ENCODE results near the gene GSN. TPM values are rescaled to one million over a fixed set of nuclear protein-coding genes. Genes with fewer than 3 reads are reported as not detected.
A peak's percentile ranks its signal among the peaks of the same experiment; 100 is the strongest.

GSN gene
- total and polyA plus RNA-seq, 10 of the 15 experiments (the other 5 are each of a cell fraction or from before 2014, with no cell fraction given), result 0.66 to 9.2 (median 6.2) TPM

DNA sequence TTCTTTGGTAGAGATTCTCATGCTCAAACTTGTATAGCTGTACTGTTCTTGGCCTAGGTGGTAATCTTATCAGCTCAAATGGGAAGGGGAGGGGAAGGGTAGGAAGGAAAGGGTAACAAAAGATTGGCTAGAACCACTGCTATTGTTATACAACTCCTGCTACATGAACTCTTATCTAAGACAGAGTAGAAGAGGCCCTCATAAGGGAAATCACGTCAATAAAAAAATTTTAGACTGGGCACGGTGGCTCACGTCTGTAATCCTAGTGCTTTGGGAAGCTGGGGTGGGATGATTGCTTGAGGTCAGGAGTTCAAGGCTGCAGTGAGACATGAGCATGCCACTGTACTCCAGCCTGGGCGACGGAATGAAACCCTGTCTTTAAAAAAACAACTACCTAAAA lies 86.2 kb downstream of the GSN start:
- peak overlapping the region; percentile 73 for H3K4me2 ChIP-seq (ENCODE audit: control insufficient read depth, insufficient read depth)
- no peak for FAIRE-seq
- H3K79me2 ChIP-seq (ENCODE audit: control insufficient read depth, insufficient read depth, low read length), result no peaks in the 10 kb centered on the region; the same call in 1 of the 2 replicates
- H2AFZ ChIP-seq (ENCODE audit: control insufficient read depth, low read depth, low read length), result peak overlapping the region; percentile 69; the same call in 1 of the 2 replicates
- ChIA-PET SMC1A (ENCODE audit: uncharacterized antibody, unreplicated experiment) (interaction anchor here (1.0 to 2.2 kb wide), 9 partner anchors 11 to 46 kb away, joined by 3 to 22 read pairs (median 5); no protein-coding TSS in a partner anchor), RAD21 (ENCODE audit: unreplicated experiment) (interaction anchor here (0.7 to 1.4 kb wide), 7 partner anchors 12 to 1814 kb away, joined by 3 to 6 read pairs (median 3); no protein-coding TSS in a partner anchor), CTCF (interaction anchor here (0.6 to 2.0 kb wide), 11 partner anchors 9 to 232 kb away, joined by 3 to 17 read pairs (median 4); no protein-coding TSS in a partner anchor), POLR2A (interaction anchor here (0.5 to 1.5 kb wide), 6 partner anchors 15 to 152 kb away, joined by 3 to 9 read pairs (median 4); no protein-coding TSS in a partner anchor)
- no peaks in the 10 kb centered on the region for H4K20me1 ChIP-seq (ENCODE audit: control insufficient read depth, insufficient read depth)
- no TSS peak for BruUV-seq (replicated peaks)
- no peak overlapping the region for H3K4me3 ChIP-seq
- H3K27ac ChIP-seq (ENCODE audit: control insufficient read depth, insufficient read depth), result peak overlapping the region; percentile 88
- H3K9me3 ChIP-seq (replicated peaks; ENCODE audit: control insufficient read depth, insufficient read depth, low read length), result no peaks in the 10 kb centered on the region
- H3K36me3 ChIP-seq (ENCODE audit: control insufficient read depth in 2 of 2, insufficient read depth in 2 of 2, low read length in 1 of 2), result 0 out of 4 replicates have a peak, but pooled peaks cover 0 to under 1% of the 10 kb centered on the region in 2 experiments
- DNase-seq (ENCODE audit: low read depth, low spot score), result no peak
- no peak overlapping the region for H3K9ac ChIP-seq (ENCODE audit: control insufficient read depth, insufficient read depth, low read length)
- peaks cover 24% of the 10 kb centered on the region for H3K4me1 ChIP-seq (ENCODE audit: control insufficient read depth, insufficient read depth, low read length)
- in situ Hi-C loops (cut with MboI), result no loop called here
- peak; percentile 11 for ATAC-seq
- H3K27me3 ChIP-seq (replicated peaks in 1 of 2; ENCODE audit: control insufficient read depth in 2 of 2, insufficient read depth in 2 of 2, low read length in 1 of 2), result no peaks in the 10 kb centered on the region
- TF ChIP-seq HDGF (IDR thresholded peaks at IDR 0.05) (no peak), YY1 (IDR thresholded peaks at IDR 0.05; ENCODE audit: low read depth, low read length) (no peak), RCOR1 (conservative IDR thresholded peaks at IDR 0.05; ENCODE audit: low read depth, low read length) (no peak), ZNF207 (IDR thresholded peaks at IDR 0.05; ENCODE audit: borderline replicate concordance) (no peak), SUZ12 (IDR thresholded peaks at IDR 0.05; ENCODE audit: unreplicated experiment) (no peak), BACH1 (IDR thresholded peaks at IDR 0.05; ENCODE audit: borderline replicate concordance) (no peak), KDM1A (IDR thresholded peaks at IDR 0.05; ENCODE audit: borderline replicate concordance) (no peak), RAD51 (IDR thresholded peaks at IDR 0.05) (no peak), BRCA1 (IDR thresholded peaks at IDR 0.05; ENCODE audit: low read depth, low read length) (no peak), HCFC1 (IDR thresholded peaks at IDR 0.05; ENCODE audit: low read length) (no peak), MEF2B (IDR thresholded peaks at IDR 0.05; ENCODE audit: partially characterized antibody, poor library complexity, severe bottlenecking) (no peak)
- TF ChIP-seq, protein P1, sequence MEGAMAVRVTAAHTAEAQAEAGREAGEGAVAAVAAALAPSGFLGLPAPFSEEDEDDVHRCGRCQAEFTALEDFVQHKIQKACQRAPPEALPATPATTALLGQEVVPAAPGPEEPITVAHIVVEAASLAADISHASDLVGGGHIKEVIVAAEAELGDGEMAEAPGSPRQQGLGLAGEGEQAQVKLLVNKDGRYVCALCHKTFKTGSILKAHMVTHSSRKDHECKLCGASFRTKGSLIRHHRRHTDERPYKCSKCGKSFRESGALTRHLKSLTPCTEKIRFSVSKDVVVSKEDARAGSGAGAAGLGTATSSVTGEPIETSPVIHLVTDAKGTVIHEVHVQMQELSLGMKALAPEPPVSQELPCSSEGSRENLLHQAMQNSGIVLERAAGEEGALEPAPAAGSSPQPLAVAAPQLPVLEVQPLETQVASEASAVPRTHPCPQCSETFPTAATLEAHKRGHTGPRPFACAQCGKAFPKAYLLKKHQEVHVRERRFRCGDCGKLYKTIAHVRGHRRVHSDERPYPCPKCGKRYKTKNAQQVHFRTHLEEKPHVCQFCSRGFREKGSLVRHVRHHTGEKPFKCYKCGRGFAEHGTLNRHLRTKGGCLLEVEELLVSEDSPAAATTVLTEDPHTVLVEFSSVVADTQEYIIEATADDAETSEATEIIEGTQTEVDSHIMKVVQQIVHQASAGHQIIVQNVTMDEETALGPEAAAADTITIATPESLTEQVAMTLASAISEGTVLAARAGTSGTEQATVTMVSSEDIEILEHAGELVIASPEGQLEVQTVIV (IDR thresholded peaks at IDR 0.05; ENCODE audit: borderline replicate concordance, partially characterized antibody), result no peak
- intact Hi-C loops (cut with micrococcal nuclease; ENCODE audit: unreplicated experiment), result no loop called here
- WGBS (ENCODE audit: insufficient coverage, insufficient replicate concordance, low lambda C conversion rate, missing lambda C conversion rate), result 88% methylated on average over 5 of the region's 5 CpGs
